Stimulated activated CD4-positive, alpha-beta T cell treated with anti-CD3 and anti-CD28 coated beads, Interleukin-15, amount 100 ng/mL, for 48 hours (primary cell): ENCODE results near the gene ITGB3.

Source experiments
- DNase-seq, 2 donors: peaks; one replicate each; pipeline ENCODE4 v3.0.0-alpha.2; 2020; ENCODE audit warnings: low read depth in 2 of 2

The ITGB3 gene

GRCh38 chr17:47299239-47299910, 45.7 kb downstream of the ITGB3 start:
- no peak for DNase-seq

- no peak for DNase-seq
These were observed 47.1 kb downstream of the ITGB3 start for GRCh38 chr17:47300718-47301117.

GRCh38 chr17:47301161-47301560, 47.5 kb downstream of the ITGB3 start:
- no peak for DNase-seq

GRCh38 chr17:47301831-47302230, 48.2 kb downstream of the ITGB3 start:
- DNase-seq = no peak

GRCh38 chr17:47304186-47304585, 50.6 kb downstream of the ITGB3 start:
- DNase-seq = no peak

GRCh38 chr17:47305302-47305923, 51.8 kb downstream of the ITGB3 start:
- no peak for DNase-seq

- DNase-seq = no peak
These were observed 56.6 kb downstream of the ITGB3 start for GRCh38 chr17:47310186-47310733.

GRCh38 chr17:47311420-47311819, 57.8 kb downstream of the ITGB3 start:
- no peak for DNase-seq

GRCh38 chr17:47315451-47316266, 62.0 kb downstream of the ITGB3 start:
- no peak for DNase-seq

- no peak for DNase-seq
These were observed 62.7 kb downstream of the ITGB3 start for GRCh38 chr17:47316311-47316710.

- DNase-seq = no peak
These were observed 63.5 kb downstream of the ITGB3 start for GRCh38 chr17:47317119-47317518.

- no peak for DNase-seq
These were observed 64.7 kb downstream of the ITGB3 start for GRCh38 chr17:47318197-47318918.

GRCh38 chr17:47320879-47321502, 67.4 kb downstream of the ITGB3 start:
- no peak for DNase-seq

- peak; percentile 55 to 68 for DNase-seq
These were observed 70.0 kb downstream of the ITGB3 start, which contains the start of gene EFCAB13 for GRCh38 chr17:47323382-47324223. Gene EFCAB13, plus strand, starts transcription at chr17:47323955. Its CDS starts 4,399 bp downstream, at chr17:47328354.

GRCh38 chr17:47324224-47325020, 70.8 kb downstream of the ITGB3 start:
- DNase-seq = peak in 1 of 2 donors; percentile 30

GRCh38 chr17:47325176-47325575, 71.5 kb downstream of the ITGB3 start:
- no peak for DNase-seq

GRCh38 chr17:47330548-47330947, 76.9 kb downstream of the ITGB3 start:
- no peak for DNase-seq

- no peak for DNase-seq
These were observed 78.7 kb downstream of the ITGB3 start for GRCh38 chr17:47332287-47332686.
